HG03378 (cell line): Measurements from ENCODE around the gene MEF2D.

Experiments used
- ATAC-seq: cut with Tn5 transposase; IDR thresholded peaks from one replicate; pipeline ENCODE4 v1.9.1; 2021; ENCODE audit warnings: mild to moderate bottlenecking, moderate library complexity; ENCODE audit not compliant: unreplicated experiment

Gene MEF2D

DNA sequence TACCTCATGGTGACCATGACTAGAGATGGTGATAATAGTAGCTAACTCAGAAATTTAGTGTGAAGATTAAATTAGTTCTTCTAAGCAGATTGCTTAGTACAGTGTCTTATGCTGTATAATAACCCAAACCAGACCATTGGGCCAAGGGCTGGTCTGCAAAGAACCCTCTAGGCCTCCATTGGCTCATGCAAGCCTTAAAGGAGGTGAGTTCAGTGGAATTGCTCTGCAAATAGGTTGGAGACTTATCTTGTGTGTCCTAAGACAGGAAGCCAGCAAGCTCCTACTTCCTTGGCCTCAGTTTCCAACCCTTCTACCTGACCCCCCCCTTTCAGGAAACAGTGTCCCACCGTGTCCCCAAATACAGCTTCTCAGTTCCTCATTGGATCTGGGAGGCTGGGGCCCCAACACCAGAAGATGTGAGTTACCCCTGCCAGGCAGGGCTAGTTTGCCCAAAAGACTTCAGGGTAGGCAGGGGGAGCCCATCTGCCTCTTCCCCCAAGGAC is 1.9 kb upstream of the MEF2D start:
- no peak for ATAC-seq

DNA sequence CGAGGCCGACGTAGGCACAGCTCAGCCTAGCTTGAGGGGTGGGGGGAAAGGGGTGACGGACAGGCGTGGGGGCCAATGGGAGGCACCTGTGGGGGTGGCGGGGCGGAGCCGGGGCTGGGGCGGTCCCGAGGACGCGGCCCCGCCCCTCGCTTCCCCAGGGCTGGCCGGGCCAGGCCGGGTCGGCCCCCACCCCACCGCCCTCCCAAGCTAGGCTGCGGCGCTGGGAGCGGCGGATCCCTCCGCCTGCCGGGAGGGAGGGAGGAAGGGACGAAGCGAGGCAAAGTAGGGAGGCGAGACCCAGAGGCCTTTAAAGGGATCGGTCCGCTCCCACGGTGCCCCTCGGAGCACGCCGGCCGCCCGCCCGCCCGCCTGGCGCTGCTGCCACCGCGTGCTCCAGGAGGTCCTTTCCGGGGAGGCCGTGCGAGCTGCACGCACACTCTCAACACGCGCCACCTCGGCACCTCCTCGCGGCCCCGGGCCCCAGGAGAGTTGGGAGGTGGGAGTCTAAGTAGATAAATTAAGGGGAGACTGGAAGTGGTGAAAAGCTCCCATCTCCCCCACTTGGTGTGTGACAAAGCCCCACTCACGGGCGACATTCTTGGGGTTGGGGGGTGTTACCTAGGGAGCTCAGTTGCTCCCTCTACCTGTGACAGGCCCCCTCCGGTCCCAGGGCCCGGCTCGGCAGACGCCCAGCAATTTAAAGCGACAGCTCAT is 375 bp upstream of the MEF2D start:
- ATAC-seq: peak; percentile 39

DNA sequence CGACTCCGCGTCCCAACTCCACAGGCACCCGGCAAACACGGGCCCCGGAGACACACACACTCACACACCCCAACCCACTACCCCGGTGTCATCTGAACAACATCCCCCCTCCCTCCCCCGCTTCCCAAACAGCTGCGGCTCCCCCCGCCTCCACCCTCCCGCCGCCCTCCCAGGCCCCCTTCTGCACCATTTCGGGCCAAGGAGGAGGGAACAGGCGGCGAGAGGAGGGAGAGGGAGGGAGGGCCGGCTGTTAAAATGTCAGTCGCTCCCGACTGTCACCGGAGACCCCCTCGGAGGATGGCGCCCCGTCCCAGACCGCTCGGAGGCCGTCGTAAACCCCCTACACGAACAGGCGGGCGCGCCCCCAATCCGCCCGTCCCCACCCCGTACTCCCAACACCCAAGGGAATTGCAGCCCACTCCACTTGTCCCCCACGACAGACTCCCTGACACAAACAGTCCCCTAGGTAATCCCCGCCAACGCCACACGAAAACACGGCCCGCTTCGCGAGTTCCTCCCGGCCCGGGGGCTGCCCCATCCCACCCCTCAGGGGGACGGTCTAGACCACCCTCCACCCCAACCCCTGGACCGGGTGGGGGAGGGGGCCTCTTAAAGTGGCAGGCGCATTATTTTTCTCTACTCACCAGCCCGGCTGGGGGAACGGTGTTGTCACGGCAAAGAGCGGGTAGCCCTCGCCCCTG is 583 bp downstream of the MEF2D start:
- no peak for ATAC-seq

DNA sequence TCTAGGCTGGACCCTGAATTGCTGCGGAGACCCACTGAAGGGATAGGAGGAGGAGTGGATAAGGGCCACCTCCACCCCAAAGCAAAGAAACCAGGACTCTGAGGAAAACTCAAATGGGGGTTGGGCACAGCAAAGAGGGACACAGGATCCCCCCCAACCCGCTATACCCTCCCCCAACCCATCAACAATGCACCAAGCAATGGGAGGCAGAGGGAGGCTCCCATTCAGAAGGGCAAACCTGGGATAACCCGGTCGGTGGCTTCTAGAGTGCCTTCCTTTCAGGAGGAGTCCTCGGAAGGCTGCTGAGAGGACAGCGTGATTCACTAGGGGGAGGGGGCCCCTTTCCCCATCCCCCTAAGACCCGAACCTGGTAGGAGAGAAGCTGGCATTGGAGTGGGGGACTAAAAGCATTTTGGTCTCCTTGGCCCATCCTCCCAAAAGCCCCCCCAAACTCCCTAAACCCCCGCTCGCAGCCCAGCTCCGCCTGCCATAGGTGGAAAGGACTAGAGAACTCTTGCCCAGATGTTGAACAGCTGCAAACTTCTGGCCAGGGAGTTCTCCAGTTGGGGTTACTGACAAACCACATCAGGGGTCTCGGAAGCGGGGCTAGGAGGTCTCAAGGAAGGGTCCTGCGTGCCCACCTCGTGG is 1.3 kb downstream of the MEF2D start:
- ATAC-seq: no peak

DNA sequence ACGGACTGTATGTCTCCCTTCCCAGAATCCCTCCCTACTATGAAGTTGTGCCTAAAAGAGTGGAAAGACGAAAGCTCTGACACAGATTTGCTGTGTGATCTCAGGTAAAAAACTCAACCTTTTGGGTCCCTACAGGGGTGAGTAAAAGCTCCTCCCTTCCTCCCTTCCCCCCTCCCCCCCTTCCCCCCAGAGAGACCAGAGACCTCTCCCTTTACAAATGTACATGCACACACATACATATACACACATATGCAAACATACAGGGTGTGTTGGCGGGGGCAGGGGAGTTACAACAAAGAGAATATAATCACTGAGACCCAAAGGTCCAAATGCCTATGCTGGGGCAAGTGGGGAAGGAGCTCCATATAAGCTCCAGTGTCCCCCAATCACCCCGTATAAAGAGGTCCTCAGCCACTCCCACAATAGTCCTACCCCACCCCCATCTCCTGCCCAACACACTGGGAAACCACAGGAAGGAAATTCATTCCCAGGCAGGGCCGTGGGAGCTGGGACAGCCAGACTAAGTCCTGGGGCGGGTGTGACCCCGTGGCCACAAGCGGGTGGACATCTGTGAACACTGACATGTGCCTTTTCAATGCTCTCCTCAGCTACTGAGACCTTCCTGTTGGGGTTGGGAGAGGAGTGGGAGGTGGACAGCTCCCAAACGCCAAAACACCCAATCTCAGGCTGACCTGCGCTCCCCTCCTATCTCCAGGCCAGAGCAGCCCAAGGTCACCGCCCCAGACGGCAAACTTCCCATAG is 2.0 kb downstream of the MEF2D start:
- no peak for ATAC-seq

DNA sequence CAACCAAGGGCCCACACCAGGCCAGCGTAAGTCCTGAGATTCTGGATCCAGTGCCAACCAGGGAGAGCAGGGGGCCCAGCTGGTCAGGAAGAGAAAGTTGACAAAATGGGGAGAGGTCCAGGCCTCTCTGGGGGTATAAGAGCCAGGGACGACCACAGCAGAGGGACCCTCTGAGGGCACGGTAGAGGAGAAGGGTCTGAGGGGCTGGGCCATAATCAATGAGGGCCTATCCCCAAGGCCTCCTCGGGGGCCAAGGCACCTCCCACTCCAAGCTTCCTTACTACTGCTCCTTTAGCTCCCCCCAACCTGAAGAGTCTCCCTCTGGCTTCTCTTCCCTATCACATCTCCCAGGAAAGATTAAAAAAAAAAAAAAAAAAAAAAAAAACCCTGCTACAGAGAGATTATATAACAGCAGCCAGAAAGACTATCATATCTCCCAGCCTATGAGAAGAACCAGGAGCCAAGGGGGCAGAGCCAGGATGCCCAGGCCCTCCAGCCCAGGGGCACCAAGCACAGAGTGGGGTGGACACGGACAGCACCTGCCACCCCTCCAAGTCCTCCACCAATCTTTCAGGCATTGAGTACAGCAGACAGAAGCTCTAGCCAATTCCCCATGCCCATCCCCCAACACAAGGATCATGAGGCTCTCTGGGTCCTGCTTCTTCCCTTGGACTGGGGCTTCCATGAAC is 2.7 kb downstream of the MEF2D start:
- no peak for ATAC-seq

DNA sequence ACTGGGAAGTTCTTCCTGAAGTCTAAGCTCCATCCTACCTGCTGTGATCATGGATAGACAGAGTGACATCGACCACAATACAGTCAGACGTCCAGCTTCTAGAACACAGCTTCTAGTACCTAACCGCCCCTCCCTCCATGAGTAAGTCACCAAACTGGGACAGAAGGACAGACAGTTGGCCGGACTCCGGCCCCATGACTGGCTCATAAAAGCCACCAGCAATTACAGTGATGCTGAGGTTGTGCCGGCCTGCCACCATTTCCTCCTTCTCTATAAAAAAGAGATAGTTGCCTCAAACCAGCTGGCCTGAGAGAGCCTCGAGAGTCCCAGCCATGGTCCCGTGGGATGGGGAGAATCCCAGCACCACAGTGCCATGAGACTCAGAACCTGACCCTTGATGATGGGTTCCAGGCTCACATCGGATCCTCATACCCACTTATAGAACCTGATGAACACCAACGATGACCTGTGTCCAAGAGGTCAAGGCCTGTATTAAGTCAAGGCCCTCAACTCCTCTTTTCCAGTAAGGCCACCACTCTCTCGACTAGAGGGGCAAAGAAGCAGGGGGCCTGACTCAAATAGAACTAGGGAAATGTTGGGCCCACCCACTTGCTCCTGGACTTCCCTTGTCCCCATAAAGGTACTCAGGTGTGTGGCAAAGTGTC is 3.4 kb downstream of the MEF2D start:
- no peak for ATAC-seq

DNA sequence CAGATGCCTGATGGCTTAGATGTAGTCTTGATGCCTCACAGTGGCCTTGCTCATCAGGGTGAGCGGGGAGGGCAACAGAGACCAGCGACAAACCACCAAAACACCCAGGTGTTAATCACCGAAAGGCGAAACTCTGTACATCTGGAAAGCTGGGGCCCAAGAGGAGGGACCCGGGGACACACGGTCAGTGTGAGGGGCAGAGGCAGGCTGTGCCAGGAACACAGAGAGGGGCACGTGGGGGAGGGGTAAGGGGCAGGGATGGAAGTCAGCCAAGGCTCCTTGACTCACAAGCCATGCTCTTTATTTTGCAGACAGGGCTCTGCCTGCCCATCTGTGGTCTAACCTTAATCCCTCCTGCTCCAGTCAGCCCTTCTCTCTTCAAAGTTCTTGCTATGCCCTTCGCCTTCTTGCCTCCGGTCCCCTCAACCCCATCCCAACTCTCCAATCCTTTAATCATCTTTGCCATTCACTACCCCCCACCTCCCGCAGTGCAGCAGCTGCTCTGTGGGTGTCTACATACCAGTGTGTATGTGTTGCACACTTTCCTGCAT is 4.3 kb downstream of the MEF2D start:
- ATAC-seq: no peak

DNA sequence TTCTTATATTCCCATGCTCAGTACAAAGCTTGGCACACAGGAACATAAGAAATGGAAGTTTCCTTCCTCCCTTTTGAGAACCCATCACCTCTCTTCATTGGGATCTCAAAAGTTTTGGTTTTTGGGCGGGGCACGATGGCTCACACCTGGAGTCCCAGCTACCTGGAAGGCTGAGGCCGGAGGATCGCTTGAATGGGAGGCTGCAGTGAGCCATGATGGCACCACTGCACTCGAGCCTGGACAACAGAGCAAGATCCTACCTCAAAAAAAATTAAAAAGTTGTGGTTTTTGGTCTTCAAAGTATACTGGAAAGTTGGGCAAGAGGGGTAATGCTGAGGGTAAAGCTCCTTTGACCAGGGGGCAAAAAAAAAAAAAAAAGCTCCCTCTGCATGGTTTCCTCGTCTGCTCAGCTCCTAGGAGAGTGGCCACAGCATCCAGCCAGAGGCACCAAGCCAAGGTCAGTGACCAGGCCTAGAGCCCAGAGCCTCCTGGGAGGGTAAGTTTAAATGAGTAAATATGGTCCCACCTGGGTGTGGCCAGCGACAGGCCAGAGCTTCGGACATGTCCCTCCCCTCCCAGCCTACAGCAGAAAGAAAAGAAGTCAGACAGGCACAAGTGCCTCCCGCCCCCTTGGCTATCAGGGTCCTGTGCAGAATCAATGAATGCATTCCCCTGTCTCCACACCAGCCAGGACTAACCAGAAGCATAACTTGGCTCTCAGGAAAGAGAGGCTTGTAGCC is 5.0 kb downstream of the MEF2D start:
- ATAC-seq: no peak

DNA sequence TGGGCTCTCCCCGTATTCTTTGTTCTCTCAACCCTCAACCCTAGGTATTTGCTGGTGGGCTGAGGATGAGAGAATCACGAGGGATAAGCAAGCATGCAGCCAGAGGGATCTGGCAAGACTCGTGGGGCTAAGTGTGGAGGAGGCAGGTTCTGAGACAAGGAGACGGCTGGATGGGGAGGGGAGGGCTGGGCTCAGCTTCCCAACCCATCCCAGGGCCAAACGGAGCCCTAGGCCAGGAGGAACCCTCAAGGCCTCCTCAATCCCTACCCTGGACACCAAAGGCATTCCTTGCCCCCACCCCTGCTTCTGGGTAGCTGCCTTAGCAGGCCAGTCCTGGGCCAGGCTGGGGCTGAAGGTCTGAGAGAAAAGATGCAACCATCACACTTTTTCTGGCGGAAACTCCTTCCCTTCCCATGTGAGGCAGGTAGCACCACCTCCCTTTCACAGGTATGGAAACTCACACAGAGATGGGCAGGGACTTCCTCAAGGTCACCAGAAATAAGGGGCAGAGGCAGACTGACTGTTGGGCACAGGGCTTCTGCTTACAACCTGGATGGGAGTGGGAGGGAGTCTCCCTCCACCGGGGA is 6.2 kb downstream of the MEF2D start:
- no peak for ATAC-seq

DNA sequence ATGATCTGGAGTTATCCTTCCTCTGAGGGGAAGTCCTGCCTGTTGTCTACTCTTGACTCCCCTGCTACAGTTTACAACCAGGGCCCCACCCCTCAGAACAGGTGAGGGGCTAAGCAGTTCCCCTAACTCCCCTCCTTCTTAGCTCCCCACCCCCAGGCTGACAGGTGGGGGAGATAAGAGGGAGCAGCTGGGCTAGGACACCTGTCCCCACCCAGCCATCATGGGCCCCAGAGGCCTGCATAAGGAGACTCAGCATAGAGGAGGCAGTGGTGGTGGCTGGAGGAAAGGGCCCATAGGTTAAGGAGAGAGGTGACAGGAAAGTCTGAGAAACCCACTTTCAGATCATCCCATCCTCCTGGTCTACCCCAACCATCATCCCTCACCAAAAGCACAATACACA is 6.8 kb downstream of the MEF2D start:
- no peak for ATAC-seq

DNA sequence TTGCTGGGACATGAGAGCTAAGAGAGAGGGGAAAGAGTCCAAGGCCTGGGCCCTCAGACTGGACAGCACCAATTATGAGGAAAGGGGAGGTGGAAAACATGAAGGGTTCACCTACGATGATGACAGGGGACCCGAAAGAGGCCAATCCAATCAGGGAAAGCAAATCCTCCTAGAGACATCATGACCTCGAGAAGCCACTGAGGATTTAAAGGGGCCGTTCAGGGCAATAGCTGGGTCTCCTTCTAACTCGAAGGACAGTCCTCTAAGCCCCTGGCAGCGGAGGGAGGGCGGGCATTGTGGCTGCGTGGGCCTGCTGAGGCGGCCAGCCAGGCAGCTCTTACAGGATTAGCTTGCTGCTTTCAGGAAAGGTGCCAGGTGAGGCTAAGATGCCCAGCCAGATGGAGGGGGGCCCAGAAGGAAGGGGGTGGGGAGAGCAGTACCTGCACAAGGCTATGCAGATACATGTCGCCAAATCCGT is 7.4 kb downstream of the MEF2D start:
- no peak for ATAC-seq

DNA sequence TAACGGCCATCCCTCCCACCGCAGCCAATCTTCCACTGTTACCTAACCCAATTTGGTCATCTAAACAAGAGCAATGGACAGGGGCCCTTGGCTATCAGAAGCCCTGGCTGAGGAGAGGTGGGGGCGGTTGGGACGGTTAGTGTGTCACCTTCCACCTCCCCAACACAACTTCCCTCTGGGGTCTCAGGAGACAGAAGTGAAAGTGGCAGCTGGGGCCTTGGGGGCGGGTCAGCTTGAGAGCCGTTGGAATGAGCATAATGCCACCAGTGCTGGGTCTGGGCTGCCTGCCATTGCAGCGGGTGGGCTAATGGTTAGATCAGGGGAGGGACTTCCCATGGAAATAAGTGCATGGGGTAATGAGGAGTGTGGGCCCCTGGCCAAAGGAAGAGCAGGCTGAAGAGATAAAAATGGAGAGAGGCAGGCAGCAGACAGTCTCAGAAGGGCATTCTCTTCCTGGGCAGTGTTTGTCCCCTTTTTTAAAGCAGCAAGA is 7.9 kb downstream of the MEF2D start:
- no peak for ATAC-seq

DNA sequence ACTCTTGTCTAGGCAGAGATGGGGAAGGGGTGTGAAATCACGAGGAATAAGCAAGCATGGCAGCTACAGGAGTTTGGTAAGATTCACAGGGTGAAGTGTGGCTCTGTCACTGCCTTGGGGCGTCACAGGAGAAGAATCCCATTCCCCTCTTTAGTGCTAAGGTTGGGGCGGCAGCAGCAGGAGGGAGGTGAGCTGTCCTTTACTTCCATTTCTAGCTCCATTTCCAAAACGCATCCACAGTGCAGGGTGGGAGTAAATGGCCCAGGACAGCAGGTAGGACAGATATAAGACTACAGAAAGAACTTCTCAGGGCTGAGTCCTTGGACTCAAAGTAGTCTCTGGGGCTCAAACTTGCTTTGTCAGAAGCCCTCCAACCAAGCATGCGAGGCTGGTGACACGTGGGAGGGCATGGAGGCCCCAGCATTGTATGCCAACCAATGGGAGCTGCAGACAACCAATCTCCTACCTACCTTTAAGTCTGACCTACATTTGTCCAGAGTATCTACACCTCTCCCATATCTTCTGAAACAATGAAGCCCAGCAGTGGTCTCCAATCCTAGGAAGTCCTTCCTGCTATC is 8.5 kb downstream of the MEF2D start:
- ATAC-seq: no peak

DNA sequence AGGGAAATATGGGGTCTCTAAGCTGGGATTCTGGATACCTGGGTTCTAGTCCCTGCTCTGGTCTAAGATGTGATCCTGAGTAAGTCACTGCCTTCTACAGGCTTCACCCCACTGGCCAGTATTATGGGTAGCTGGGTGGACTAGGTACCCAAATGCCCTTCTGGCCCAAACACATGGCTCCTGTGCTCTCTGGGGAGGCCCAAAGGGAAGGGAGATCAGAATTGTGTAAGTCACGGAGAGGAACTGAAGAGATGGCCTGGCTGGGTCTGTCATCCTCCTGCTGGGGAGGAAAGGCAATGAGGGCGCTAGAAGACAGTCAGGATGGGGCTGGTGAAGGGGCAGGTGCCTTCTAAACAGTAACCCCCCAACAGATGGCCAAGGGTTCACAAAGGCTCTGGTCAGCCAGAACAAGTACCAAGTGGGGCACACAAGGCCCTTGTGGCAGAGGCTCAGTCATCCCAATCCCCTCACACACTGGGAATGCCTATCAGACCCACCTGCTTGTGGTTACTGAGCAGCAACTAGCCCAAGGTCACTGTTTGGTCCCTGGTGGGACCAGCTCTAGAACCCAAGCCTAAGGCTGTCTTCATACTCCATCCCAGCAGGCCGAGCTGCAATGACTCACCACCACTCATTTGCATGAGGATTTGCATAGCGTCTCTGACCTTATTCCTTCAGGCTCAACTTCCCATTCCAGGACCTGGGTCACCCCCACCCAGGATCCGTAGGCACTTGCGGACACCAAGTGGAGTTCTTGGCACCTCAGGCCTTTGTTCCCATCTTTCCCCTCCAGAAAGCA is 9.2 kb downstream of the MEF2D start:
- ATAC-seq: no peak

DNA sequence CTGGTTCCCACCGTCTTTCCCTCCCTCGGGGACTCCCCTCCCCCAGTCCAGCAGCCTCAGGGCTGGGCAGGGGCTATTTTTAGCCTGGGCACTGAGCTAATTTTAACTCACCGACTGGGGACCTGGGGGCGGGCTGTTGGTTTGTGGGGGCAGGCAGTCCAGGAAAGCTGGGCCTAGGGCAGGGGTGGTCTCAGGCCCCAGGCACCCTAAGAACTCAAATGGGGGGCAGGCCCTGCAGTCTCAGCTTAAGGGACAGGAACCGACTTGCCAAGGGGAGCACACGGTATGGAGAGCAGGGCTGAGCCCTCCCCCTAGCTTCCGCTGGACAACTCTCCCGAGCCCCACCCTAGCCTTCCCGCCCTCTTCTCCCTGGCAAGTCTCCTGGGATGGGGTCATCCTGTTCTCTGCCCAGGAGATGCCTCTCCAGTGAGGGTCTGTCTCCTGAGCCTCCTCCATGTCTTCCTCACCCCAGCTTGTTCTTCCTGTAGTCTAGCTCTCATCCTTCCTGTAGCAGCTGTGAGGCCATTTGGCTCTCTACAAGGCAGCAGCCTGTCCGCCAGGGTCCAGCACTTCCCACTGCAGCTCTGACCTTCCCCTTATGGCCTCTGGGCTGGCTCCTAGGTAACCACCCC is 10.1 kb downstream of the MEF2D start:
- no peak for ATAC-seq

DNA sequence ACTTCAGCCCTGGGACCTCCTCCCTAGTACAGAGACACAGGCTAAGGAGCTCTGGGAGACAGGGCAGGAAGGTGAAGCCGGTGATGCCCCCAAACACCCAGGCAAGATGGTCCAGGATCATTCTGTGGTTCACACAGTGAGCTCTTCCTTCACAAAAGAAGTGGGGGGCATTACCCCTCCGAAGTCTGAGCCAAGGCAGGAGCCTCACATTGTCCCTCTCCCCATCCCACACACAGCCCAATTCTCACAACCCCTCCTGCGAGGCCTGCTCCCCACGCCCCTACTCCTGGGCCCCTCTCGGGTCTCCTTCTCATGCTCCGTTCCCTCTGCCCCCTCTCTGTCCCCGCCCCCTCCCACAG is 10.7 kb downstream of the MEF2D start:
- no peak for ATAC-seq
